GM12891 (cell line): ENCODE results near the gene GMPPB.

Source experiments
- POLR2A ChIP-seq: IDR thresholded peaks from 2 replicates; pipeline ENCODE4 v1.6.1; 2011; ENCODE audit warnings: low read depth, low read length, control low read depth
- POLR2AphosphoS5 ChIP-seq: IDR thresholded peaks from 2 replicates; pipeline ENCODE4 v1.6.1; 2011; ENCODE audit warnings: low read depth, low read length, control low read depth
- SPI1 ChIP-seq: IDR thresholded peaks from 2 replicates; pipeline ENCODE4 v1.6.1; 2011; ENCODE audit warnings: low read depth, low read length, control low read depth
- TAF1 ChIP-seq: IDR thresholded peaks from 2 replicates; pipeline ENCODE4 v1.6.1; 2011; ENCODE audit warnings: low read depth, low read length, control low read depth

DNA sequence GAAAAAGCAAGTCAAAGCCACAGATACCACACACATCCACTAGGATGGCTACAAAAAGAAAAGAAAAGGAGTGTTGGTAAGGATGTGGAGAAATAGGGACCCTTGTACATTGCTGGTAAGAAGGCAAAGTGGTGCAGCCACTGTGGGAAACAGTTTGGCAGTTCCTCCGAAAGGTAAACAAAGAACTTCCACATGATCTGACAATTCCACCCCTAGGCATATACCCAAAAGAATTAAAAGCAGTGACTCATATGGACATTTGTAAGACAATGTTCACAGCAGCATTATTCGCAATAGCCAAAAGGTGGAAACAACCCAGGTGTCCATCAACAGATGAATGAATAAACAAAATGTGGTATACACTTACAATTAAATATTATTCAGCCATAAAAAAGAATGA is 22.2 kb upstream of the GMPPB start:
- TF ChIP-seq POLR2A = no peak
- no peak for TF ChIP-seq POLR2AphosphoS5
- TF ChIP-seq SPI1 = no peak
- no peak for TF ChIP-seq TAF1
